Measurements from ENCODE around the gene TMEM178B.

DNA sequence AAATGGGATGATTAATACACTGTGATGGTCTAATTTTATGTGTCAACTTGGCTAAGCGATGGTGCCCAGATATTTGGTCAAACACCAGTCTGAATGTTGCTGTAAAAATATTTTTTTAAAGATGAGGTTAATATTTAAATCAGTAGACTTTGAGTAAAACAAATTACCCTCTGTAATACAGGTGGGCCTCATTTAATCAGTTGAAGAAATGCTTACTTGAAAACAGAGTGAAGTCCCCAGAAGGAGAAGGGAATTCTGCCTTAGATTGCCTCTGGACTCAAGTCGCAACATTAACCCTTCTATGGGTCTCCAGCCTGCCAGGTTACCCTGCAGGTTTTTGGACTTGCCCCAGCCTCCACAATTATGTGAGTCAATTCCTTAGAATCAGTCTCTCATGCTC lies 427.6 kb downstream of the TMEM178B start:
- TF ChIP-seq, protein P1, sequence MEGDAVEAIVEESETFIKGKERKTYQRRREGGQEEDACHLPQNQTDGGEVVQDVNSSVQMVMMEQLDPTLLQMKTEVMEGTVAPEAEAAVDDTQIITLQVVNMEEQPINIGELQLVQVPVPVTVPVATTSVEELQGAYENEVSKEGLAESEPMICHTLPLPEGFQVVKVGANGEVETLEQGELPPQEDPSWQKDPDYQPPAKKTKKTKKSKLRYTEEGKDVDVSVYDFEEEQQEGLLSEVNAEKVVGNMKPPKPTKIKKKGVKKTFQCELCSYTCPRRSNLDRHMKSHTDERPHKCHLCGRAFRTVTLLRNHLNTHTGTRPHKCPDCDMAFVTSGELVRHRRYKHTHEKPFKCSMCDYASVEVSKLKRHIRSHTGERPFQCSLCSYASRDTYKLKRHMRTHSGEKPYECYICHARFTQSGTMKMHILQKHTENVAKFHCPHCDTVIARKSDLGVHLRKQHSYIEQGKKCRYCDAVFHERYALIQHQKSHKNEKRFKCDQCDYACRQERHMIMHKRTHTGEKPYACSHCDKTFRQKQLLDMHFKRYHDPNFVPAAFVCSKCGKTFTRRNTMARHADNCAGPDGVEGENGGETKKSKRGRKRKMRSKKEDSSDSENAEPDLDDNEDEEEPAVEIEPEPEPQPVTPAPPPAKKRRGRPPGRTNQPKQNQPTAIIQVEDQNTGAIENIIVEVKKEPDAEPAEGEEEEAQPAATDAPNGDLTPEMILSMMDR (conservative IDR thresholded peaks at IDR 0.05 in 1 of 2, IDR thresholded peaks at IDR 0.05 in 1 of 2; ENCODE audit: extremely low read depth in 1 of 2, insufficient read depth in 1 of 2, low read depth in 1 of 2, low read length in 2 of 2), result no peak
- no peak for TF ChIP-seq EZH2 (IDR thresholded peaks at IDR 0.05; ENCODE audit: borderline replicate concordance, low read length)
